Heart right ventricle (tissue), 16 donors: ENCODE data around the gene STRADA. TPM values are rescaled to one million over a fixed set of nuclear protein-coding genes. Genes with fewer than 3 reads are reported as not detected.

ENCODE experiments used
- ATAC-seq, 8 donors: fragments of 200-7000 bp; cut with Tn5 transposase; one replicate each; pipeline ENCODE4 v1.9.1; 2020; ENCODE audit warnings: mild to moderate bottlenecking in 8 of 8, moderate library complexity in 8 of 8, moderate number of reproducible peaks in 1 of 8
- DNase-seq, 2 donors: peaks; one replicate each; pipeline ENCODE4 v3.0.0-alpha.2; 2020
- H3K27ac ChIP-seq, 10 donors: fragments of 200-600 bp; sonication (generic) in 2 of 10; one replicate each; pipeline versions ENCODE4 v1.5.0 to v1.8.0; 2020 to 2022; ENCODE audit warnings: mild to moderate bottlenecking in 3 of 10
- H3K27me3 ChIP-seq, 7 donors: fragments of 200-600 bp; one replicate each; pipeline ENCODE4 v1.8.0; 2021 to 2022; ENCODE audit warnings: mild to moderate bottlenecking in 2 of 7
- H3K36me3 ChIP-seq, 9 donors: fragments of 200-600 bp; sonication (generic) in 1 of 9; one replicate each; pipeline versions ENCODE4 v1.5.0 to v1.8.0; 2020 to 2022; ENCODE audit warnings: mild to moderate bottlenecking in 2 of 9
- H3K4me1 ChIP-seq, 9 donors: fragments of 200-600 bp; sonication (generic) in 1 of 9; one replicate each; pipeline versions ENCODE4 v1.5.0 to v1.8.0; 2020 to 2022; ENCODE audit warnings: mild to moderate bottlenecking in 4 of 9
- H3K4me3 ChIP-seq, 10 donors: fragments of 200-600 bp; sonication (generic) in 2 of 10; one replicate each; pipeline versions ENCODE4 v1.5.0 to v1.8.0; 2020 to 2022; ENCODE audit warnings: mild to moderate bottlenecking in 7 of 10, moderate library complexity in 2 of 10
- H3K9me3 ChIP-seq, 11 donors: fragments of 200-600 bp in 10 of 11; sonication (generic) in 2 of 11; one replicate each; pipeline versions ENCODE4 v1.5.0 to v1.8.0; 2013 to 2022; ENCODE audit warnings: mild to moderate bottlenecking in 2 of 11, control low read depth in 1 of 11, moderate library complexity in 1 of 11
- CTCF ChIP-seq, 9 donors: fragments of 200-600 bp; sonication (generic) in 2 of 9; IDR thresholded peaks; one replicate each; pipeline versions ENCODE4 v1.5.0 to v1.8.0; 2021 to 2022; ENCODE audit warnings: antibody characterized with exemption in 9 of 9, mild to moderate bottlenecking in 5 of 9, moderate library complexity in 1 of 9
- WGBS, 2 donors: extraction: QIAGEN DNeasy Blood & Tissue Kit; methylation state at CpG; one replicate each; pipeline ENCODE4 v1.1.7; 2013; ENCODE audit warnings: inconsistent platforms in 1 of 2; 5-methylcytosine and 5-hydroxymethylcytosine counted together
- intact Hi-C, 10 donors: fragments of 100-400 bp; cut with DNase I; formaldehyde crosslinking; loops; one replicate each; pipeline versions ENCODE4 v1.11.1 to v1.14.2; 2022
- polyA plus RNA-seq, 2 donors: library from polyadenylated mRNA; stranded (reverse); fragments of 200-250 nt; gene quantifications; one replicate each; pipeline ENCODE4 v1.2.3, GENCODE V29; 2013
- total RNA-seq, 10 donors: library from RNA; stranded (reverse); fragmentation: NEBNext Ultra II Directional in 3 of 10; extraction: Animal tissue kit (Norgen Biotek cat#: 25700) in 3 of 10; gene quantifications; one replicate each; pipeline versions ENCODE4 v1.2.1 to v1.2.4, GENCODE V29; 2021 to 2023
- donor health status: Arrhythmogenic right ventricular cardiomyopathy.
- donor health status: ischemic (EF 13 %, LVEDD 7.1; RV severe dilation, severe dysfunction).
- donor health status: healthy with polysubstance abuse.
- donor health status: DM: no; HTN: yes; CAD: no.
- donor health status: DM: no; HTN: no; CAD: no.
- donor health status: ischemic (EF 25% LVEDD 6.9; RV normal size, moderate dysfunction).
- donor health status: ischemic (EF 25% LVEDD 5.7; RV mildly dilated, moderate dysfunction).
- donor health status: healthy.
- donor health status: DM: yes; HTN: yes; CAD: no.
- donor health status: Ischemic cardiomyopathy.
- donor health status: ischemic (EF 35%, LVEDD 5.7; RV mildly dilated, moderate dysfunction).
- donor health status: nonischemic (EF 11% LVEDD 7.7; RV severe dilation, severe dysfunction).
- donor health status: DM: yes; HTN: yes; CAD: no.
- donor health status: PGD.
- donor health status: ischemic (EF 29% LVEDD 5.4; RV normal size, mild dysfunction).
- donor health status: nonischemic (EF 23%, LVEDD 6.1; RV moderate dilation, normal function).

The STRADA gene
- total and polyA plus RNA-seq, 12 donors = 12.2 to 30.0 (median 17.7) TPM

GRCh38 chr17:63659850-63660249 is 81.7 kb downstream of the STRADA start:
- 93 to 94% methylated on average over 3 of the region's 3 CpGs for WGBS, 2 donors
- TF ChIP-seq CTCF (IDR thresholded peaks at IDR 0.05) = no peak
- DNase-seq (no peak), ATAC-seq (no peak)
- Histone ChIP-seq H3K9me3 (no peaks in the 10 kb centered on the region), H3K4me1 (peaks cover 0 to 13% (median 4%) of the 10 kb centered on the region in 9 donors), H3K36me3 (peaks cover 0 to 98% (median 43%) of the 10 kb centered on the region in 9 donors), H3K27me3 (no peaks in the 10 kb centered on the region), H3K27ac (no peak overlapping the region), H3K4me3 (no peak overlapping the region)
- intact Hi-C loops = no loop called here

- 77 to 82% methylated on average over 1 of the region's 1 CpG for WGBS, 2 donors
- DNase-seq (no peak), ATAC-seq (no peak)
- Histone ChIP-seq H3K4me1 (peaks cover 0 to 12% (median 0%) of the 10 kb centered on the region in 9 donors), H3K4me3 (no peak overlapping the region), H3K27me3 (no peaks in the 10 kb centered on the region), H3K36me3 (peaks cover 0 to 100% (median 51%) of the 10 kb centered on the region in 9 donors), H3K9me3 (no peaks in the 10 kb centered on the region), H3K27ac (no peak overlapping the region)
- no peak for TF ChIP-seq CTCF (IDR thresholded peaks at IDR 0.05)
- intact Hi-C loops = no loop called here
These were observed 83.2 kb downstream of the STRADA start for GRCh38 chr17:63658366-63658765.

GRCh38 chr17:63657786-63658185 is 83.8 kb downstream of the STRADA start:
- Histone ChIP-seq H3K36me3 (peaks cover 0 to 100% (median 55%) of the 10 kb centered on the region in 9 donors), H3K9me3 (no peaks in the 10 kb centered on the region)
- WGBS, 2 donors = 74 to 78% methylated on average over 3 of the region's 3 CpGs

GRCh38 chr17:63653050-63653449 is 88.5 kb downstream of the STRADA start:
- peak overlapping the region in 1 of 10 donors; percentile 15 for H3K27ac ChIP-seq

More at GRCh38 chr17:63657786-63658185, 83.8 kb downstream of the STRADA start:
- ATAC-seq = no peak
- Histone ChIP-seq H3K4me1 (peaks cover 0 to 12% (median 2%) of the 10 kb centered on the region in 9 donors), H3K4me3 (no peak overlapping the region), H3K27ac (no peak overlapping the region), H3K27me3 (no peaks in the 10 kb centered on the region)
- no peak for TF ChIP-seq CTCF (IDR thresholded peaks at IDR 0.05)
- intact Hi-C loops = no loop called here
- no peak for DNase-seq

More at GRCh38 chr17:63653050-63653449, 88.5 kb downstream of the STRADA start:
- no peak for TF ChIP-seq CTCF (IDR thresholded peaks at IDR 0.05)
- WGBS, 2 donors = 23 to 36% methylated on average over 2 of the region's 2 CpGs
- intact Hi-C loops = no loop called here
- no peak overlapping the region for H3K4me3 ChIP-seq
- peaks cover 0 to 98% (median 35%) of the 10 kb centered on the region in 9 donors for H3K36me3 ChIP-seq
- ATAC-seq (peak in 4 of 8 donors; percentile 32 to 79 (median 68)), DNase-seq (no peak)
- H3K27me3 ChIP-seq = no peaks in the 10 kb centered on the region
- H3K4me1 ChIP-seq = peaks cover 0 to 32% (median 4%) of the 10 kb centered on the region in 9 donors
- H3K9me3 ChIP-seq = no peaks in the 10 kb centered on the region

Other genes starting within 250 kb of the STRADA start
- under 1 TPM in 1 of 10 donors, not detected in 9; 0.11 TPM for gene KCNH6, start 218.4 kb downstream of the STRADA start, total RNA-seq
- gene KCNH6, start 218.4 kb downstream of the STRADA start, polyA plus RNA-seq = not detected
- 10 to 100 TPM; 35.2 to 60.7 (median 42.8) TPM for gene DCAF7, start 191.3 kb downstream of the STRADA start, total RNA-seq
- 10 to 100 TPM; 10.2 to 16.9 TPM for gene DCAF7, start 191.3 kb downstream of the STRADA start, polyA plus RNA-seq
- 10 to 100 TPM; 37.2 to 51.4 (median 45.2) TPM for gene TACO1, start 140.9 kb downstream of the STRADA start, total RNA-seq
- 10 to 100 TPM; 33.1 to 52.3 TPM for gene TACO1, start 140.9 kb downstream of the STRADA start, polyA plus RNA-seq
- gene MAP3K3, start 119.4 kb downstream of the STRADA start, total RNA-seq = 10 to 100 TPM; 30.6 to 79.3 (median 50.3) TPM
- gene MAP3K3, start 119.4 kb downstream of the STRADA start, polyA plus RNA-seq = 10 to 100 TPM; 21.1 to 29.4 TPM
- 10 to 100 TPM in 1 of 10 donors, 1 to 10 TPM in 9; 1.8 to 30.6 (median 3.3) TPM for gene LIMD2, start 41.7 kb downstream of the STRADA start, total RNA-seq
- gene LIMD2, start 41.7 kb downstream of the STRADA start, polyA plus RNA-seq = 10 to 100 TPM in 1 of 2 donors, 1 to 10 TPM in 1; 8.2 to 10.0 TPM
- gene CCDC47, start 31.8 kb upstream of the STRADA start, total RNA-seq = 100 to 1,000 TPM in 3 of 10 donors, 10 to 100 TPM in 7; 76.7 to 153 (median 90.6) TPM
- gene CCDC47, start 31.8 kb upstream of the STRADA start, polyA plus RNA-seq = 10 to 100 TPM; 32.0 to 86.7 TPM
- gene DDX42, start 32.4 kb upstream of the STRADA start, total RNA-seq = 10 to 100 TPM; 54.8 to 69.9 (median 65.0) TPM
- 10 to 100 TPM; 27.7 to 56.4 TPM for gene DDX42, start 32.4 kb upstream of the STRADA start, polyA plus RNA-seq
- gene PSMC5, start 85.6 kb upstream of the STRADA start, total RNA-seq = 100 to 1,000 TPM in 9 of 10 donors, 10 to 100 TPM in 1; 92.9 to 153 (median 119) TPM
- gene PSMC5, start 85.6 kb upstream of the STRADA start, polyA plus RNA-seq = 100 to 1,000 TPM; 161 to 228 TPM
- 10 to 100 TPM; 17.5 to 43.0 (median 28.4) TPM for gene FTSJ3, start 85.9 kb upstream of the STRADA start, total RNA-seq
- gene FTSJ3, start 85.9 kb upstream of the STRADA start, polyA plus RNA-seq = 10 to 100 TPM; 14.0 to 29.9 TPM
- gene SMARCD2, start 100.9 kb upstream of the STRADA start, total RNA-seq = 10 to 100 TPM; 11.6 to 35.7 (median 17.3) TPM
- 10 to 100 TPM; 23.6 to 31.3 TPM for gene SMARCD2, start 100.9 kb upstream of the STRADA start, polyA plus RNA-seq
- not detected for gene CSH2, start 131.9 kb upstream of the STRADA start, total RNA-seq
- not detected for gene CSH2, start 131.9 kb upstream of the STRADA start, polyA plus RNA-seq
- not detected for gene GH2, start 140.1 kb upstream of the STRADA start, total RNA-seq
- gene GH2, start 140.1 kb upstream of the STRADA start, polyA plus RNA-seq = not detected
- not detected for gene CSH1, start 154.8 kb upstream of the STRADA start, total RNA-seq
- not detected for gene CSH1, start 154.8 kb upstream of the STRADA start, polyA plus RNA-seq
- gene CSHL1, start 169.5 kb upstream of the STRADA start, total RNA-seq = not detected
- not detected for gene CSHL1, start 169.5 kb upstream of the STRADA start, polyA plus RNA-seq
- not detected for gene GH1, start 177.0 kb upstream of the STRADA start, total RNA-seq
- not detected for gene GH1, start 177.0 kb upstream of the STRADA start, polyA plus RNA-seq
- gene CD79B, start 190.5 kb upstream of the STRADA start, total RNA-seq = 1 to 10 TPM; 2.2 to 7.8 (median 3.4) TPM
- gene CD79B, start 190.5 kb upstream of the STRADA start, polyA plus RNA-seq = 10 to 100 TPM in 1 of 2 donors, 1 to 10 TPM in 1; 5.8 to 11.6 TPM
- 1 to 10 TPM in 1 of 10 donors, under 1 TPM in 9; 0.19 to 2.4 (median 0.53) TPM for gene SCN4A, start 231.1 kb upstream of the STRADA start, total RNA-seq
- gene SCN4A, start 231.1 kb upstream of the STRADA start, polyA plus RNA-seq = 1 to 10 TPM in 1 of 2 donors, under 1 TPM in 1; 0.33 to 2.9 TPM